ENCODE measurements around the gene GCAT. TPM values are rescaled to one million over a fixed set of nuclear protein-coding genes. Genes with fewer than 3 reads are reported as not detected.

Gene GCAT
- total RNA-seq, 1 donor from 2014 or later, result 7.6 TPM

- no peaks in the 10 kb centered on the region for H3K27me3 ChIP-seq
These were observed 12.6 kb downstream of the GCAT start for GRCh38 chr22:37820350-37820749.

DNA sequence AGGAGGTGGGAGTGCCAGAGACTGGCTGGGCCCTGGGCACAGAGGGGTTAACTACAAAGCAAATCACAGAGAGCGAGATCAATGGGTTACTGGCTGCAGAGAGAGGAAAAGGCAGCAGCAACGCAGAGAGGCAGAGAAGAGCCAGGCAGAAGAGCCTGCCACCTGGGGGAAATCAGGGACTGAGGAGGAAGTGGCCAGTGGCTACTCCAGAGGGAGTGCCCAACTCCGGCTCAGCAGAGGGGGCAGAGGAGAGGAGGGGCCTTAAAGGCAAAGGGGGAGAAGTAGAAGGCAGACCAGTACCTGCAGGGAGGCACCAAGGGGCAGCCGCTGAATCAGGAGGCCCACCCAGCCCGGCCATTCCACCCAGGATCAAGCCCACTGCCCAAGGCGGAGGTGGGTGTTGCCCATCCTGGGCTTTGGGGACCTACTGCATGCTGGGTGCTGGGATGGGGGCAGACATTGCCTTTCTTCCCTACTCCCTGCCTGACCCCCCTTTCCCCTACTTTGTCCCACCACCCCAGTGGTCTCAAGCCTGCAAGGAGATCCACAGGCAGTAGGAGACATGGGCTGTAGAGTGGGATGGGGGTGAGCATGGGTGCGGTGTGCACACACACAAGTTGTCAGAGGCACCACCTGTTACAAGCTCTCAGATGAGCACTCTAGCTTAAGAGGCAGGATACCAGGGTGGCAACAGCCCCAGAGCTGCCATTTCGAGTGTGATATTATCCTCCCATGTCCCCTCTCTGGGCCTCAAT is 14.5 kb downstream of the GCAT start:
- H3K27me3 ChIP-seq, result no peaks in the 10 kb centered on the region
- no peaks in the 10 kb centered on the region for H3K9me3 ChIP-seq
- no peak overlapping the region for H3K4me3 ChIP-seq
- H3K27ac ChIP-seq, result no peak overlapping the region
- no peaks in the 10 kb centered on the region for H3K36me3 ChIP-seq
- TF ChIP-seq POLR2A (IDR thresholded peaks at IDR 0.05) (no peak), POLR2AphosphoS5 (IDR thresholded peaks at IDR 0.05; ENCODE audit: insufficient read depth in 1 of 2, low read depth in 1 of 2) (no peak)
- TF ChIP-seq, protein P1, sequence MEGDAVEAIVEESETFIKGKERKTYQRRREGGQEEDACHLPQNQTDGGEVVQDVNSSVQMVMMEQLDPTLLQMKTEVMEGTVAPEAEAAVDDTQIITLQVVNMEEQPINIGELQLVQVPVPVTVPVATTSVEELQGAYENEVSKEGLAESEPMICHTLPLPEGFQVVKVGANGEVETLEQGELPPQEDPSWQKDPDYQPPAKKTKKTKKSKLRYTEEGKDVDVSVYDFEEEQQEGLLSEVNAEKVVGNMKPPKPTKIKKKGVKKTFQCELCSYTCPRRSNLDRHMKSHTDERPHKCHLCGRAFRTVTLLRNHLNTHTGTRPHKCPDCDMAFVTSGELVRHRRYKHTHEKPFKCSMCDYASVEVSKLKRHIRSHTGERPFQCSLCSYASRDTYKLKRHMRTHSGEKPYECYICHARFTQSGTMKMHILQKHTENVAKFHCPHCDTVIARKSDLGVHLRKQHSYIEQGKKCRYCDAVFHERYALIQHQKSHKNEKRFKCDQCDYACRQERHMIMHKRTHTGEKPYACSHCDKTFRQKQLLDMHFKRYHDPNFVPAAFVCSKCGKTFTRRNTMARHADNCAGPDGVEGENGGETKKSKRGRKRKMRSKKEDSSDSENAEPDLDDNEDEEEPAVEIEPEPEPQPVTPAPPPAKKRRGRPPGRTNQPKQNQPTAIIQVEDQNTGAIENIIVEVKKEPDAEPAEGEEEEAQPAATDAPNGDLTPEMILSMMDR (IDR thresholded peaks at IDR 0.05), result no peak
- DNase-seq (ENCODE audit: extremely low spot score in 2 of 2), result no peak
- peaks cover 23% of the 10 kb centered on the region for H3K4me1 ChIP-seq
- intact Hi-C loops (cut with DNase I), result loop anchor here (2.0 kb wide), 1 partner anchor 143 kb away; no protein-coding TSS in a partner anchor

More at GRCh38 chr22:37820350-37820749, 12.6 kb downstream of the GCAT start:
- no peak overlapping the region for H3K27ac ChIP-seq
- H3K9me3 ChIP-seq, result no peaks in the 10 kb centered on the region
- TF ChIP-seq, protein P1 (IDR thresholded peaks at IDR 0.05), result no peak
- H3K36me3 ChIP-seq, result no peaks in the 10 kb centered on the region
- H3K4me3 ChIP-seq, result no peak overlapping the region
- peaks cover 20% of the 10 kb centered on the region for H3K4me1 ChIP-seq
- intact Hi-C loops (cut with DNase I), result loop anchor here (2.0 kb wide), 1 partner anchor 74 kb away; no protein-coding TSS in a partner anchor
- no peak for DNase-seq (ENCODE audit: extremely low spot score in 2 of 2)

DNA sequence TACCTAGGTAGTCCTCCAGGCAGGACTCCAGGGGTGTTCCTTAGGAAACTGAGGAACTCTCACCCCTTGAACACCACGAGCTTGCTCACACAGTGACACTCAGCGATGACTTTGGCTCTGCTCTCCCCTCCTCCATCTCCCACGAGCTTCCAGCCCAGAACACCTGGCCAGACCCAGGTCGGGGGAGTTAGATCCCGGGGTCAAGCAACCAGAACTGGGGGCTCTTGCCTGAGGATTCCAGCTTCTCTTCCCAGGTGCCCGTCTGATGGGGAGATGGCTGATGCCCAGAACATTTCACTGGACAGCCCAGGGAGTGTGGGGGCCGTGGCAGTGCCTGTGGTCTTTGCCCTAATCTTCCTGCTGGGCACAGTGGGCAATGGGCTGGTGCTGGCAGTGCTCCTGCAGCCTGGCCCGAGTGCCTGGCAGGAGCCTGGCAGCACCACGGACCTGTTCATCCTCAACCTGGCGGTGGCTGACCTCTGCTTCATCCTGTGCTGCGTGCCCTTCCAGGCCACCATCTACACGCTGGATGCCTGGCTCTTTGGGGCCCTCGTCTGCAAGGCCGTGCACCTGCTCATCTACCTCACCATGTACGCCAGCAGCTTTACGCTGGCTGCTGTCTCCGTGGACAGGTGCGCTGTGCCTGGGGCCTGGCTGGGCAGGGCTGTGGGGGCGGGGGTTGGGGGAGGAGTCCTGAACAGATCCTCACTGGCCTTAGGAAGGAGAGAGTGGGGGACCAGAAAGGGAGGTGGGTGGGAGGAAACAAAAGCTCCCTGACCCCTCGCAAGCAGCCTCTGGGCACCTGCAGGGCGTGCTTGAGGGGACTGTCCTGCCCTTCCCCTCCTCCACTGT is 15.6 kb downstream of the GCAT start, which contains the start of gene GALR3:
Gene GALR3, plus strand, starts transcription at position 249 of the 852 bp plus-strand sequence. Its CDS starts 25 bp downstream, at position 274.
- DNase-seq (ENCODE audit: extremely low spot score in 2 of 2), result no peak
- H3K27ac ChIP-seq, result no peak within 1 kb of the TSS
- intact Hi-C loops (cut with DNase I), result loop anchor here (2.0 kb wide), 1 partner anchor 141 kb away; no protein-coding TSS in a partner anchor
- no peak within 1 kb of the TSS for H3K4me3 ChIP-seq
- no peaks in the 10 kb centered on the region for H3K27me3 ChIP-seq
- H3K4me1 ChIP-seq, result peaks cover 14% of the 10 kb centered on the region
- no peaks in the 10 kb centered on the region for H3K9me3 ChIP-seq
- H3K36me3 ChIP-seq, result no peaks in the 10 kb centered on the region
- TF ChIP-seq POLR2AphosphoS5 (IDR thresholded peaks at IDR 0.05; ENCODE audit: insufficient read depth in 1 of 2, low read depth in 1 of 2) (no peak), POLR2A (IDR thresholded peaks at IDR 0.05) (no peak)
- TF ChIP-seq, protein P1 (IDR thresholded peaks at IDR 0.05), result no peak

GRCh38 chr22:37824674-37825641 is 17.2 kb downstream of the GCAT start:
- intact Hi-C loops (cut with DNase I), result no loop called here
- Histone ChIP-seq H3K9me3 (no peaks in the 10 kb centered on the region), H3K27me3 (no peaks in the 10 kb centered on the region)

More at GRCh38 chr22:37824674-37825641, 17.2 kb downstream of the GCAT start:
- Histone ChIP-seq H3K4me1 (peaks cover 6% of the 10 kb centered on the region), H3K36me3 (no peaks in the 10 kb centered on the region), H3K4me3 (peak overlapping the region; percentile 21 to 44), H3K27ac (no peak overlapping the region)
- no peak for TF ChIP-seq POLR2AphosphoS5 (IDR thresholded peaks at IDR 0.05; ENCODE audit: insufficient read depth in 1 of 2, low read depth in 1 of 2)
- no peak for TF ChIP-seq POLR2A (IDR thresholded peaks at IDR 0.05)
- TF ChIP-seq, protein P1 (IDR thresholded peaks at IDR 0.05), result no peak
- DNase-seq (ENCODE audit: extremely low spot score in 2 of 2), result no peak

Measured in vagina (tissue), 2 donors.